GM12874 (cell line): ENCODE measurements around the gene SPATA13.

ENCODE experiments used
- TF ChIP-seq, protein P1 (sequence below): IDR thresholded peaks from 2 replicates; pipeline ENCODE4 v1.5.1; 2011; ENCODE audit warnings: low read depth, mild to moderate bottlenecking, control low read depth, low read length, moderate library complexity; ENCODE audit not compliant: insufficient read depth

Gene SPATA13

DNA sequence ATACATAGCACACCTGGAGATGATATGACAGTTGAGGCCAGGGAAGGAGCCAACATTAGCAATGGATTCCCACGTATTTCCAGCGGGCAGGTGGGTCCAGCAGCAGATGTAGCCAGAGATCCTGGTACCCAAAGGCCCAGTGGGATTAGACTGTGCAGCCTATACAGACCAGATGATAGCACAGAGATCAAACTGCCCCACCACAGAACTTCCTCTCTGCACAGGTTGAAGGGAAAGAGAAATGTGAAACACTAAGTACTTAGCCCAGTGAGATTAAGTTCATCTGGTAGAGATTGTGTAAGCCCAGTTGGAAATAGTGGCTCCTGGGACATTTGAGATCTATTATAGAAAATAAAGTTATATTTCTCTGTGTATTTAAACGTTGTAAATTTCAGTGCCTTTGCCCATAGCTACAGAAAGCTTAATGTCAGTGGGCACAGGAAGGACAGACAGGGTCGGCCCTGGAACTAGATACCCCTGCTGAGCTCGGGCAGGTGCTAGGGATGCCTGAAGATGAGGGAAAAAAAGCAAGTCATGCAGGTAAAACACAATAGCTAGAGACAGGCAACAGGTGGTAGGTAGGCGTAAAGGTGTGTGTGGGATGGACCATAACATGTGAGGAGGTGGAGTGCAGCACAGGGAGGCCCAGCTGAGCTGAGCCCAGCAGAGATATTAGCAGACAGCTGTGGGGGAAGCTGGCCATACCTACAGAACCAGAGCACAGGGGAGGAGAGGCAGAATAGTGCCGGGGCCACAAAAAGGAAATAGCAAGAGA lies 27.3 kb upstream of the SPATA13 start:
- TF ChIP-seq, protein P1, sequence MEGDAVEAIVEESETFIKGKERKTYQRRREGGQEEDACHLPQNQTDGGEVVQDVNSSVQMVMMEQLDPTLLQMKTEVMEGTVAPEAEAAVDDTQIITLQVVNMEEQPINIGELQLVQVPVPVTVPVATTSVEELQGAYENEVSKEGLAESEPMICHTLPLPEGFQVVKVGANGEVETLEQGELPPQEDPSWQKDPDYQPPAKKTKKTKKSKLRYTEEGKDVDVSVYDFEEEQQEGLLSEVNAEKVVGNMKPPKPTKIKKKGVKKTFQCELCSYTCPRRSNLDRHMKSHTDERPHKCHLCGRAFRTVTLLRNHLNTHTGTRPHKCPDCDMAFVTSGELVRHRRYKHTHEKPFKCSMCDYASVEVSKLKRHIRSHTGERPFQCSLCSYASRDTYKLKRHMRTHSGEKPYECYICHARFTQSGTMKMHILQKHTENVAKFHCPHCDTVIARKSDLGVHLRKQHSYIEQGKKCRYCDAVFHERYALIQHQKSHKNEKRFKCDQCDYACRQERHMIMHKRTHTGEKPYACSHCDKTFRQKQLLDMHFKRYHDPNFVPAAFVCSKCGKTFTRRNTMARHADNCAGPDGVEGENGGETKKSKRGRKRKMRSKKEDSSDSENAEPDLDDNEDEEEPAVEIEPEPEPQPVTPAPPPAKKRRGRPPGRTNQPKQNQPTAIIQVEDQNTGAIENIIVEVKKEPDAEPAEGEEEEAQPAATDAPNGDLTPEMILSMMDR: no peak

DNA sequence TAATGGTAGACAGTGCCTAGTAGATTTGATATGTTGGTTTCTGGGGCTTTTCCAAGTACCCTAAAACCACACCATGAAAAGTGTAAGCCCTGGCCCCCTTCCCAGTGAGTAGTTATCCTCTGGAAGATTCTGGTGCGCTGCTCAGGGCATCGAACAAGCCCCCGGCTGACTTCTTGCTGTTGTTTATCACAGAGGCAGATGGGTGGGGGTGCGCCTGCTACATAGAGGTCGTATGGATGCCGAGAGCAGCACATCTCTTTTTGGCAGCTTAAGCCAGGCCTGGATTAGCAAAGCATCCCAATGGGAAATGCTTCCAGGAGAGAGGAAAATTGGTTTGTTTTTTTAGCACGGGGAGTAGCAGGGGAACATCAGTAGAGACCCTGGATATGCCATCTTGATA lies 26.3 kb upstream of the SPATA13 start:
- TF ChIP-seq, protein P1: no peak

DNA sequence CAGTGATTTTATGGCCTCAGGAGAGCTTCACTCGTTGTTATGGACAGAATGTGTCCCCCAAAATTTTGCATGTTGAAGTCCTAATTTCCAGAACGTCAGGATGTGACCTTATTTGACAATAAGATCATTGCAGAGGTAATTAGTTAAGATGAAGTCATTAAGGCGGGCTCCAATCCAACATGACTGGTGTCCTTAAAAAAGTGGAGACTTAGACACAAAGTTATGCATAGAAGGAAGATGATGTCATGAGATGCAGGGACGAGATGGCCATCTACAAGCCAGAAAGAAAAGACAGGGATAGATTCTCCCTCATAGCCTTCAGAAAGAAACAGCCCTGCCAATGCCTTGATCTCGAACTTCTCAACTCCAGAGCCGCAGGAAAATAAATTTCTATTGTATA lies 25.8 kb upstream of the SPATA13 start:
- TF ChIP-seq, protein P1: no peak

DNA sequence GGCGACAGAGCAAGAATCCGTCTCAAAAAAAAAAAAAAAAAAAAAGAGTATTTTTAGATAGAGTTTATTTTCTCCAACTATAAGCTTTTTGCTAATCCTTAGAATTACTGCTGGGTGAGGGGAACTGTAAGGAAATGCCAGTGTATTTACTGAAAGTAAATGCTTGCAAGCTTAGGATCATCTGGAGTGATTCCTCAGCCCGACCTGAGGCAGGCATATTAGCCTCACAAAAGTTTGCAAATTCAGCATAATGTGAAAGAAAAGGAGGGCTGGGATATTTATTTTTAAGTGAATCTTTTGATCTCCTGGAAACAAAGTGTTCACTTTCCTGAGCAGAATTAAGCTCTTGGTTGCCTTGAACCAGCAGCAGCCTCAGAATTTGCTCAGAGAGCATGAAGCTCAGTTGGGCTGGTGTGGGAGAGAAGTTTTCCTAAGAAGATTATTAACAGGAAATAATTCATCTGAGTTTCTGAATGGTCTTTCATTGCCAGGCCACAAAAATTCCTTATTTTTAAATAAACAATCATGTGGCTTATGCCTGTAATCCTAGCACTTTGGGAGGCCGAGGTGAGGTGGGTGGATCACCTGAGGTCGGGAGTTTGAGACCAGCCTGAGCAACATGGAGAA lies 24.7 kb upstream of the SPATA13 start:
- TF ChIP-seq, protein P1: no peak

DNA sequence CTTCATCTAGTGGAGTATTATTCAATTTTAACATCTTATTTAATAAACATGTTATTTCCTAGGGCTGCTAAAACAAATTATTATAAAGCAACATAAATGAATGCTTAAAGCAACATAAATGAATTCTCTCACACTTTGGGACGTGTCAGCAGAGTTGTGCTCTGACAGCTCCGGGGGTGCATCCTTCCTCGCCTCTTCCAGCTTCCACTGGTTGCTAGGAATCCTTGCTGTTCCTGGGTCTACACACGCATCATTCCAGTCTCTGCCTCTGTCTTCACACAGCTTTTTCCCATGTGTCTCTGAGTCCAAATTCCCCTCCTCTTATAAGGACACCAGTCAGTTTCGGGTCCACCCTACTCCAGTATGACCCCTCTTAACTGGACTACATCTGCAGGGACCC lies 21.6 kb upstream of the SPATA13 start:
- TF ChIP-seq, protein P1: no peak

DNA sequence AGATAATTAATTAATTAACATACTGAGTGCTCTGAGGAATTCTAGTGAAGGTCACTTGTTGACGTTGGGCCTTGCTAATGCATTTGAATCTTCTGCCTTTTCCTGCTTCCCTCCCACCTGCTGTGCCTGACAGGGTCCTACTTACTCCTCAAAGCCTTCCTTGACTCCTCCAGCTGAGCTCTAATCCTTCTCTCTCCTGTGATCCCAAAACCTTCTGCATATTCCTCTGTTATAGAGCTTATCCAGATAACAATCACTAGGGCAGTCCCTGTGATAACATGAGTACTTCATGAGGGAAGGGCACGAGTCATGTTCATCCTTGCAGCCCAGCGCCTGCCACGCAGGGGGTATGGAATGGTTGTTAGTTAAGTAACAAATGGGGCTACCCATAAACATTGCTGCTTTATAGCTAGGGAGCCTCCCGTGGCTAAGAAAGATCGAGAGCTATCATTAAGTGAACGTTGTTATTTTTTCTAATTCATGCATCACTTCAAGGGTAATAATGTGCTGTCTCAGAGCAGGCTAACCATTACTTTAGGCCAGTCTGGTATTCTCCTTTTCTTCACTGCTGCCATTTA lies 19.1 kb upstream of the SPATA13 start:
- TF ChIP-seq, protein P1: no peak

DNA sequence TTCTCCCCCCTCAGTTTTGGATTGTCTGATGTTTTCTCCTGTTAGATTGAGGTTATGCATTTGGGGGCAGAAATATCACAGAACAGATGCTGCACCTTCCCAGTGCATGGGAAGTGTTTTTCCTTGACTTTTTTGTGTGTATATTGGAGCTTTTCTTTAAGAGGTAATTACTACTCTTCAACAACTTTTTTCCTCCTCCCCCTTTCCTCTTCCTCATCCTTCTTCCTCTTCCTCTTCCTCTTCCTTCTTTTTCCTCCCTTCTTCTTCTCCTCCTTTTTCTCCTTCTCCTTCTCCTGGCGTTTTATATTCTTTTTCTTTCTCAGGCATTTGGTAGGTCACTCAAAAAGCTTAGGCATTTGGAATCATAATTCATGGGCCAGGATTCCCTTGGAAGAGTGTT lies 18.1 kb upstream of the SPATA13 start:
- TF ChIP-seq, protein P1: no peak
